ENCODE measurements around the gene CHST8.

Gene CHST8

GRCh38 chr19:33719366-33720154, 97.8 kb downstream of the CHST8 start:
- no peak for TF ChIP-seq POLR2AphosphoS5 (IDR thresholded peaks at IDR 0.05; ENCODE audit: low read depth, low read length)
- TF ChIP-seq TAF1 (IDR thresholded peaks at IDR 0.05; ENCODE audit: borderline replicate concordance, insufficient read depth, low read length), result no peak
- TF ChIP-seq REST (IDR thresholded peaks at IDR 0.05; ENCODE audit: insufficient read depth in 1 of 2, low read depth in 2 of 2, low read length in 2 of 2), result no peak
- TF ChIP-seq FOXP2 (optimal IDR thresholded peaks at IDR 0.05; ENCODE audit: borderline replicate concordance, extremely low read depth, extremely low read length, insufficient read depth), result no peak
- TF ChIP-seq SIN3A (IDR thresholded peaks at IDR 0.05; ENCODE audit: borderline replicate concordance, insufficient read depth, low read length), result no peak

- TF ChIP-seq REST (IDR thresholded peaks at IDR 0.05; ENCODE audit: insufficient read depth in 1 of 2, low read depth in 2 of 2, low read length in 2 of 2), result no peak
- no peak for TF ChIP-seq TAF1 (IDR thresholded peaks at IDR 0.05; ENCODE audit: borderline replicate concordance, insufficient read depth, low read length)
- no peak for TF ChIP-seq POLR2AphosphoS5 (IDR thresholded peaks at IDR 0.05; ENCODE audit: low read depth, low read length)
- TF ChIP-seq FOXP2 (optimal IDR thresholded peaks at IDR 0.05; ENCODE audit: borderline replicate concordance, extremely low read depth, extremely low read length, insufficient read depth), result no peak
- TF ChIP-seq SIN3A (IDR thresholded peaks at IDR 0.05; ENCODE audit: borderline replicate concordance, insufficient read depth, low read length), result no peak
Measured at GRCh38 chr19:33720155-33720493, 98.4 kb downstream of the CHST8 start.

GRCh38 chr19:33720691-33721682, 99.2 kb downstream of the CHST8 start:
- TF ChIP-seq SIN3A (IDR thresholded peaks at IDR 0.05; ENCODE audit: borderline replicate concordance, insufficient read depth, low read length) (no peak), TAF1 (IDR thresholded peaks at IDR 0.05; ENCODE audit: borderline replicate concordance, insufficient read depth, low read length) (no peak), REST (IDR thresholded peaks at IDR 0.05; ENCODE audit: insufficient read depth in 1 of 2, low read depth in 2 of 2, low read length in 2 of 2) (no peak), POLR2AphosphoS5 (IDR thresholded peaks at IDR 0.05; ENCODE audit: low read depth, low read length) (no peak), FOXP2 (optimal IDR thresholded peaks at IDR 0.05; ENCODE audit: borderline replicate concordance, extremely low read depth, extremely low read length, insufficient read depth) (no peak)

- TF ChIP-seq SIN3A (IDR thresholded peaks at IDR 0.05; ENCODE audit: borderline replicate concordance, insufficient read depth, low read length) (no peak), REST (IDR thresholded peaks at IDR 0.05; ENCODE audit: insufficient read depth in 1 of 2, low read depth in 2 of 2, low read length in 2 of 2) (no peak), FOXP2 (optimal IDR thresholded peaks at IDR 0.05; ENCODE audit: borderline replicate concordance, extremely low read depth, extremely low read length, insufficient read depth) (no peak), TAF1 (IDR thresholded peaks at IDR 0.05; ENCODE audit: borderline replicate concordance, insufficient read depth, low read length) (no peak), POLR2AphosphoS5 (IDR thresholded peaks at IDR 0.05; ENCODE audit: low read depth, low read length) (no peak)
Measured at GRCh38 chr19:33721735-33722297, 100.1 kb downstream of the CHST8 start.
